PC-3 (cell line): Measurements from ENCODE around the gene CENPB. TPM values are rescaled to one million over a fixed set of nuclear protein-coding genes. Genes with fewer than 3 reads are reported as not detected.
"Not testable (repeated sequence)": the region's sequence is repeated elsewhere in the genome, so short reads cannot be mapped to it uniquely, and the experiment has no call there.

ENCODE experiments used
- ATAC-seq: fragments of 200-7000 bp; cut with Tn5 transposase; 2 replicates; pipeline ENCODE4 v1.9.1; 2020; ENCODE audit warnings: mild to moderate bottlenecking, moderate library complexity
- Bru-seq: library from RNA; stranded (reverse); fragments of 400-500 nt; gene quantifications from one replicate; lab custom pipeline; 2021; lab: Mats Ljungman, UMichigan
- BruChase-seq, 2 experiments: library from RNA; stranded (reverse); fragments of 400-500 nt; gene quantifications; one replicate each; lab custom pipeline; 2021; lab: Mats Ljungman, UMichigan
- BruUV-seq: library from RNA; stranded (reverse); fragments of 400-500 nt; replicated peaks from 2 replicates; lab custom pipeline; 2021; lab: Mats Ljungman, UMichigan
- CTCF ChIA-PET: fragments of 300-600 bp; sonication (Branson Sonifier 250); formaldehyde crosslinking; loops from one replicate; lab custom pipeline; 2022; ENCODE audit warnings: antibody characterized with exemption; lab: Charles Lee
- POLR2A ChIA-PET: fragments of 300-600 bp; sonication (Branson Sonifier 250); formaldehyde crosslinking; loops from one replicate; lab custom pipeline; 2022; ENCODE audit warnings: antibody characterized with exemption; ENCODE audit not compliant: unreplicated experiment; lab: Charles Lee
- DNase-seq: peaks from one replicate; pipeline ENCODE4 v3.0.0-alpha.2; 2015
- H2AFZ ChIP-seq: fragments of 300-600 bp; sonication (generic); 2 replicates; pipeline ENCODE4 v1.6.0; 2016; ENCODE audit warnings: antibody characterized with exemption, low read length
- H3F3A ChIP-seq: fragments of 300-600 bp; sonication (generic); one replicate; pipeline ENCODE4 v1.6.0; 2017; ENCODE audit warnings: antibody characterized with exemption, low read length, control low read depth, mild to moderate bottlenecking; ENCODE audit not compliant: unreplicated experiment
- H3K27ac ChIP-seq: fragments of 300-600 bp; sonication (generic); 2 replicates; pipeline ENCODE4 v1.5.1; 2016; ENCODE audit warnings: mild to moderate bottlenecking, low read length
- H3K27me3 ChIP-seq: fragments of 300-600 bp; sonication (generic); 2 replicates; pipeline ENCODE4 v1.6.1; 2016; ENCODE audit warnings: low read length, mixed read lengths
- H3K36me3 ChIP-seq: fragments of 300-600 bp; sonication (generic); 2 replicates; pipeline ENCODE4 v1.6.1; 2016; ENCODE audit warnings: low read depth, mixed run types, low read length, mixed read lengths
- H3K4me1 ChIP-seq: fragments of 300-600 bp; sonication (generic); 2 replicates; pipeline ENCODE4 v1.5.1; 2016; ENCODE audit warnings: low read length; ENCODE audit not compliant: insufficient read depth
- H3K4me2 ChIP-seq: fragments of 300-600 bp; sonication (generic); 2 replicates; pipeline ENCODE4 v1.6.0; 2016; ENCODE audit warnings: low read length
- H3K4me3 ChIP-seq: fragments of 300-600 bp; sonication (generic); 2 replicates; pipeline ENCODE4 v1.5.1; 2016; ENCODE audit warnings: mild to moderate bottlenecking, low read length, mixed read lengths
- H3K79me2 ChIP-seq: fragments of 300-600 bp; sonication (generic); 2 replicates; pipeline ENCODE4 v1.6.1; 2017; ENCODE audit warnings: low read length, mixed read lengths
- H3K9ac ChIP-seq: fragments of 300-600 bp; sonication (generic); 2 replicates; pipeline ENCODE4 v1.6.0; 2016; ENCODE audit warnings: mild to moderate bottlenecking, low read length
- H3K9me2 ChIP-seq: fragments of 300-600 bp; sonication (generic); replicated peaks from 2 replicates; pipeline ENCODE4 v1.6.1; 2016; ENCODE audit warnings: mixed run types, low read length, mixed read lengths
- H3K9me3 ChIP-seq: fragments of 300-600 bp; sonication (generic); 2 replicates; pipeline ENCODE4 v1.6.1; 2016; ENCODE audit warnings: low read length, mixed read lengths
- H4K20me1 ChIP-seq: fragments of 300-600 bp; sonication (generic); 2 replicates; pipeline ENCODE4 v1.6.1; 2016; ENCODE audit warnings: low read length, mixed read lengths
- CTCF ChIP-seq: fragments of 300-600 bp; sonication (generic); conservative IDR thresholded peaks from 2 replicates; pipeline ENCODE4 v1.5.1; 2017; ENCODE audit warnings: antibody characterized with exemption, low read depth, mild to moderate bottlenecking, low read length
- EZH2 ChIP-seq: fragments of 300-600 bp; sonication (generic); IDR thresholded peaks from one replicate; pipeline ENCODE4 v1.6.1; 2017; ENCODE audit warnings: antibody characterized with exemption, mild to moderate bottlenecking, low read length; ENCODE audit not compliant: unreplicated experiment
- EZH2phosphoT487 ChIP-seq: fragments of 300-600 bp; sonication (generic); IDR thresholded peaks from 2 replicates; pipeline ENCODE4 v1.6.1; 2018; ENCODE audit warnings: mild to moderate bottlenecking, antibody characterized with exemption, low read length, borderline replicate concordance
- intact Hi-C: fragments of 100-400 bp; cut with micrococcal nuclease; formaldehyde crosslinking; loops from 2 replicates; pipeline ENCODE4 v1.9.0; 2023
- long read RNA-seq: library from polyadenylated mRNA; unstranded; transcript quantifications from one replicate; pipeline ENCODE4 v2.0.0, GENCODE V29; 2021; ENCODE audit not compliant: unreplicated experiment
- total RNA-seq: library from RNA; depleted of rRNA; stranded (reverse); fragments of >200 nt; gene quantifications from 2 replicates; pipeline ENCODE4 v1.2.3, GENCODE V29; 2014; rRNA removed

Gene CENPB
- total RNA-seq: 213 and 276 TPM in 2 replicates
- percentile 93 among the genes with signal in this experiment for Bru-seq, nascent RNA
- percentile 99 among the genes with signal in this experiment for BruChase-seq, experiment 1, labeled RNA remaining after a 6-hour chase
- percentile 98 among the genes with signal in this experiment for BruChase-seq, experiment 2, labeled RNA remaining after a 2-hour chase
- long read RNA-seq, transcript CENPB-201 (1 exons, 2,840 nt): major isoform, 57 of 57 reads
- long read RNA-seq, partial matches to known transcripts: 0 of 57 reads
- long read RNA-seq, other reads (novel, unspliced or antisense): 0 of 57 reads

GRCh38 chr20:3786665-3787323, at the start of gene CENPB:
Gene CENPB (minus strand): TSS chr20:3786740. CDS start chr20:3786483, 257 bp downstream.
- Histone ChIP-seq H3K79me2 (peaks cover 40% of the 10 kb centered on the region), H3K4me3 (peak within 1 kb of the TSS; percentile 77), H3K9me3 (no peaks in the 10 kb centered on the region), H3K36me3 (0 out of 2 replicates have a peak, but pooled peaks cover 3% of the 10 kb centered on the region), H2AFZ (peak within 1 kb of the TSS; percentile 90), H3K9ac (peak within 1 kb of the TSS; percentile 87), H3K4me1 (peaks cover 36% of the 10 kb centered on the region), H3K9me2 (no peaks in the 10 kb centered on the region), H3F3A (peaks cover 10% of the 10 kb centered on the region), H3K4me2 (peak within 1 kb of the TSS; percentile 98), H3K27me3 (no peaks in the 10 kb centered on the region), H3K27ac (peak within 1 kb of the TSS; percentile 55), H4K20me1 (peaks cover 28% of the 10 kb centered on the region)
- TF ChIP-seq EZH2phosphoT487 (no peak), EZH2 (no peak), CTCF (peak; percentile 73)
- DNase-seq (peak; percentile 94), ATAC-seq (peak; percentile 76)
- intact Hi-C loops: loop anchor here (1.0 kb wide), 3 partner anchors 10 to 69 kb away; partner anchors contain the start of genes AP5S1 and CDC25B
- ChIA-PET CTCF (interaction anchor here (0.6 to 3.0 kb wide), 6 partner anchors 9 to 104 kb away, joined by 3 to 16 read pairs (median 3); partner anchors contain the start of genes ADISSP, AP5S1 and CDC25B), POLR2A (interaction anchor here (0.6 to 1.0 kb wide), 6 partner anchors 16 to 58 kb away, joined by 3 to 5 read pairs (median 4); partner anchors contain the start of genes ADISSP and AP5S1)
- no TSS peak for BruUV-seq

- Histone ChIP-seq H3K79me2 (no peaks in the 10 kb centered on the region), H3K9me2 (no peaks in the 10 kb centered on the region), H3K9ac (no peak overlapping the region), H3K36me3 (no peaks in the 10 kb centered on the region), H3K4me2 (no peak overlapping the region), H3K9me3 (no peaks in the 10 kb centered on the region), H3K27ac (no peak overlapping the region), H3K4me1 (peaks cover 10% of the 10 kb centered on the region), H3K4me3 (no peak overlapping the region), H4K20me1 (no peaks in the 10 kb centered on the region), H3F3A (no peaks in the 10 kb centered on the region), H2AFZ (no peak overlapping the region), H3K27me3 (no peaks in the 10 kb centered on the region)
- DNase-seq: no peak
- TF ChIP-seq EZH2phosphoT487: no peak
- no peak for TF ChIP-seq CTCF
- TF ChIP-seq EZH2: no peak
- ATAC-seq: no peak
- POLR2A ChIA-PET: interaction anchor here (0.7 kb wide), 1 partner anchor 113 kb away, joined by 3 read pairs; no protein-coding TSS in a partner anchor
- intact Hi-C loops: no loop called here
- CTCF ChIA-PET: no interaction called here
- BruUV-seq: no TSS peak
Observed at GRCh38 chr20:3836132-3836531, 49.6 kb upstream of the CENPB start.

GRCh38 chr20:3829891-3830290, 43.4 kb upstream of the CENPB start:
- H3K36me3 ChIP-seq, H2AFZ ChIP-seq, BruUV-seq, intact Hi-C loops, H3K27ac ChIP-seq, H4K20me1 ChIP-seq, H3K9me3 ChIP-seq, H3K9me2 ChIP-seq, H3K4me3 ChIP-seq, H3K27me3 ChIP-seq, H3K4me1 ChIP-seq, CTCF ChIA-PET, H3K9ac ChIP-seq, DNase-seq, ATAC-seq, H3F3A ChIP-seq, H3K4me2 ChIP-seq, H3K79me2 ChIP-seq: not testable (repeated sequence)
- POLR2A ChIA-PET: interaction anchor here (0.6 kb wide), 1 partner anchor 611 kb away, joined by 4 read pairs; no protein-coding TSS in a partner anchor
